Measurements from ENCODE around the gene RNH1.

The RNH1 gene

GRCh38 chr11:490186-490929, 16.7 kb downstream of the RNH1 start:
- H3K9me3 ChIP-seq (replicated peaks; ENCODE audit: insufficient read depth, low read length): no peaks in the 10 kb centered on the region
- H3K27me3 ChIP-seq (replicated peaks; ENCODE audit: insufficient read depth, low read length): no peaks in the 10 kb centered on the region
- TF ChIP-seq EZH2phosphoT487 (IDR thresholded peaks at IDR 0.05; ENCODE audit: low read length): no peak
- TF ChIP-seq CTCF (IDR thresholded peaks at IDR 0.05; ENCODE audit: low read length): no peak
- TF ChIP-seq EZH2 (optimal IDR thresholded peaks at IDR 0.05; ENCODE audit: low read depth, low read length): no peak
- no peaks in the 10 kb centered on the region for H4K20me1 ChIP-seq (ENCODE audit: insufficient read depth, low read length)
- H3F3A ChIP-seq (ENCODE audit: insufficient read depth, low read length): no peaks in the 10 kb centered on the region
- no peak overlapping the region for H3K9ac ChIP-seq (ENCODE audit: low read length)
- DNase-seq: no peak
- H3K4me3 ChIP-seq (ENCODE audit: low read length): no peak overlapping the region
- no peaks in the 10 kb centered on the region for H3K9me2 ChIP-seq (replicated peaks; ENCODE audit: insufficient read depth, low read length)
- no peak overlapping the region for H3K27ac ChIP-seq (ENCODE audit: low read length)
- no peaks in the 10 kb centered on the region for H3K36me3 ChIP-seq (replicated peaks; ENCODE audit: insufficient read depth, low read length)
- H3K4me1 ChIP-seq (ENCODE audit: low read length): no peaks in the 10 kb centered on the region
- no peak overlapping the region for H2AFZ ChIP-seq (ENCODE audit: low read length)
- H3K79me2 ChIP-seq (ENCODE audit: low read length): no peaks in the 10 kb centered on the region
- H3K4me2 ChIP-seq (ENCODE audit: low read depth, low read length): no peak overlapping the region

GRCh38 chr11:489610-490185, 17.3 kb downstream of the RNH1 start:
- Histone ChIP-seq H3K36me3 (replicated peaks; ENCODE audit: insufficient read depth, low read length) (no peaks in the 10 kb centered on the region), H4K20me1 (ENCODE audit: insufficient read depth, low read length) (no peaks in the 10 kb centered on the region), H3K9ac (ENCODE audit: low read length) (no peak overlapping the region), H3K9me3 (replicated peaks; ENCODE audit: insufficient read depth, low read length) (no peaks in the 10 kb centered on the region), H2AFZ (ENCODE audit: low read length) (no peak overlapping the region), H3K4me3 (ENCODE audit: low read length) (no peak overlapping the region), H3K27me3 (replicated peaks; ENCODE audit: insufficient read depth, low read length) (no peaks in the 10 kb centered on the region), H3K79me2 (ENCODE audit: low read length) (no peaks in the 10 kb centered on the region), H3K9me2 (replicated peaks; ENCODE audit: insufficient read depth, low read length) (no peaks in the 10 kb centered on the region), H3F3A (ENCODE audit: insufficient read depth, low read length) (no peaks in the 10 kb centered on the region), H3K4me2 (ENCODE audit: low read depth, low read length) (no peak overlapping the region), H3K4me1 (ENCODE audit: low read length) (no peaks in the 10 kb centered on the region), H3K27ac (ENCODE audit: low read length) (no peak overlapping the region)
- TF ChIP-seq CTCF (IDR thresholded peaks at IDR 0.05; ENCODE audit: low read length): no peak
- no peak for TF ChIP-seq EZH2phosphoT487 (IDR thresholded peaks at IDR 0.05; ENCODE audit: low read length)
- TF ChIP-seq EZH2 (optimal IDR thresholded peaks at IDR 0.05; ENCODE audit: low read depth, low read length): no peak
- no peak for DNase-seq

DNA sequence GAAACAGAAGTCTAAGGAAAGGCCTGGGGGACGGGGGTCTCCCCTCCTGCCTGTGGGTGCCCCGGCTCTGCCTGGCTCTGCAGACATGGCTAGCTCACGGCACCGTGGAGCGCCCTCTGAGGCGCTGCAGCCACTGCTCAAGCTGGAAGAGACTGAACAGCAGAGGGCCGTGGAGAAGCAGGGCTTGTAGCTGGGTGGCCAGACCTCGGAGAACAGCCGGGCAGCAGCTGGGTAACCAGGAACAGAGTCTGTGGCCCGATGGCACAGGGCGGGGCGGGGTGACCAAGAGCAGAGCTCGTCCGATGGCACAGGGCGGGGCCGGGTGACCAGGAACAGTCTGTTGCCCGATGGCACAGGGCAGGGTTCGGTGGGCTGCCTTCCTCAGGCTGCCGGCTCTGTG, 18.1 kb downstream of the RNH1 start:
- H3K9me3 ChIP-seq (replicated peaks; ENCODE audit: insufficient read depth, low read length): no peaks in the 10 kb centered on the region
- no peak for DNase-seq
- no peak overlapping the region for H3K9ac ChIP-seq (ENCODE audit: low read length)
- H3K36me3 ChIP-seq (replicated peaks; ENCODE audit: insufficient read depth, low read length): no peaks in the 10 kb centered on the region
- H3K27ac ChIP-seq (ENCODE audit: low read length): no peak overlapping the region
- no peaks in the 10 kb centered on the region for H3K27me3 ChIP-seq (replicated peaks; ENCODE audit: insufficient read depth, low read length)
- no peaks in the 10 kb centered on the region for H4K20me1 ChIP-seq (ENCODE audit: insufficient read depth, low read length)
- H3K9me2 ChIP-seq (replicated peaks; ENCODE audit: insufficient read depth, low read length): no peaks in the 10 kb centered on the region
- no peaks in the 10 kb centered on the region for H3F3A ChIP-seq (ENCODE audit: insufficient read depth, low read length)
- no peaks in the 10 kb centered on the region for H3K79me2 ChIP-seq (ENCODE audit: low read length)
- no peaks in the 10 kb centered on the region for H3K4me1 ChIP-seq (ENCODE audit: low read length)
- H3K4me3 ChIP-seq (ENCODE audit: low read length): no peak overlapping the region
- TF ChIP-seq EZH2phosphoT487 (IDR thresholded peaks at IDR 0.05; ENCODE audit: low read length) (no peak), CTCF (IDR thresholded peaks at IDR 0.05; ENCODE audit: low read length) (no peak), EZH2 (optimal IDR thresholded peaks at IDR 0.05; ENCODE audit: low read depth, low read length) (no peak)
- H2AFZ ChIP-seq (ENCODE audit: low read length): no peak overlapping the region
- no peak overlapping the region for H3K4me2 ChIP-seq (ENCODE audit: low read depth, low read length)
